ENCODE results near the gene LSM10. TPM values are rescaled to one million over a fixed set of nuclear protein-coding genes. Genes with fewer than 3 reads are reported as not detected.
A peak's percentile ranks its signal among the peaks of the same experiment; 100 is the strongest.

Gene LSM10
- total RNA-seq, 2 experiments from 2014 or later: 44.7 to 47.5 TPM

- peaks cover under 1% of the 10 kb centered on the region for H3K27me3 Mint-ChIP-seq (ENCODE audit: low read depth)
- ATAC-seq: no peak
- H3K27ac Mint-ChIP-seq: no peak overlapping the region
- DNase-seq: no peak
- no peak overlapping the region for H3K4me3 Mint-ChIP-seq
- peaks cover 9% of the 10 kb centered on the region for H3K4me1 Mint-ChIP-seq (ENCODE audit: low read depth)
- CTCF ChIA-PET: interaction anchor here (1.1 to 2.6 kb wide), 2 partner anchors 58 to 83 kb away, joined by 3 to 21 read pairs; no protein-coding TSS in a partner anchor
- H3K9me3 Mint-ChIP-seq (ENCODE audit: insufficient read depth): no peaks in the 10 kb centered on the region
- POLR2A ChIA-PET: no interaction called here
- no peaks in the 10 kb centered on the region for H3K36me3 Mint-ChIP-seq (ENCODE audit: low read depth)
Observed at GRCh38 chr1:36425791-36426190, 28.1 kb upstream of the LSM10 start.

GRCh38 chr1:36421649-36422048 lies 23.9 kb upstream of the LSM10 start:
- H3K4me1 Mint-ChIP-seq (ENCODE audit: low read depth): peaks cover 16% of the 10 kb centered on the region
- H3K27me3 Mint-ChIP-seq (ENCODE audit: low read depth): no peaks in the 10 kb centered on the region
- ChIA-PET CTCF (interaction anchor here (0.7 to 2.6 kb wide), 12 partner anchors 9 to 322 kb away, joined by 3 to 28 read pairs (median 4); partner anchors contain the start of genes LSM10 and SH3D21), POLR2A (interaction anchor here (0.6 kb wide), 1 partner anchor 68 kb away, joined by 3 read pairs; no protein-coding TSS in a partner anchor)
- H3K36me3 Mint-ChIP-seq (ENCODE audit: low read depth): no peaks in the 10 kb centered on the region
- H3K27ac Mint-ChIP-seq: peak overlapping the region; percentile 82
- ATAC-seq: no peak
- H3K9me3 Mint-ChIP-seq (ENCODE audit: insufficient read depth): no peaks in the 10 kb centered on the region
- no peak for DNase-seq
- no peak overlapping the region for H3K4me3 Mint-ChIP-seq

GRCh38 chr1:36420836-36421317 lies 23.2 kb upstream of the LSM10 start:
- Mint-ChIP-seq H3K9me3 (ENCODE audit: insufficient read depth) (no peaks in the 10 kb centered on the region), H3K36me3 (ENCODE audit: low read depth) (no peaks in the 10 kb centered on the region), H3K4me3 (peak overlapping the region; percentile 53), H3K27me3 (ENCODE audit: low read depth) (no peaks in the 10 kb centered on the region), H3K4me1 (ENCODE audit: low read depth) (peaks cover 16% of the 10 kb centered on the region), H3K27ac (peak overlapping the region; percentile 82)
- ATAC-seq (peak; percentile 98), DNase-seq (peak; percentile 94)
- POLR2A ChIA-PET: no interaction called here
- CTCF ChIA-PET: interaction anchor here (0.7 to 4.0 kb wide), 17 partner anchors 8 to 271 kb away, joined by 3 to 40 read pairs (median 9); partner anchors contain the start of genes LSM10, SH3D21 and TRAPPC3

- H3K27ac Mint-ChIP-seq: peak overlapping the region; percentile 82
- POLR2A ChIA-PET: interaction anchor here (1.1 kb wide), 1 partner anchor 97 kb away, joined by 3 read pairs; the partner anchor contains the start of gene EVA1B
- no peaks in the 10 kb centered on the region for H3K9me3 Mint-ChIP-seq (ENCODE audit: insufficient read depth)
- H3K4me1 Mint-ChIP-seq (ENCODE audit: low read depth): peaks cover 16% of the 10 kb centered on the region
- CTCF ChIA-PET: interaction anchor here (0.6 to 4.0 kb wide), 20 partner anchors 9 to 271 kb away, joined by 3 to 40 read pairs (median 6); partner anchors contain the start of genes SH3D21, STK40 and TRAPPC3
- H3K36me3 Mint-ChIP-seq (ENCODE audit: low read depth): no peaks in the 10 kb centered on the region
- peak; percentile 11 for ATAC-seq
- peak overlapping the region; percentile 53 for H3K4me3 Mint-ChIP-seq
- DNase-seq: no peak
- no peaks in the 10 kb centered on the region for H3K27me3 Mint-ChIP-seq (ENCODE audit: low read depth)
Observed at GRCh38 chr1:36420409-36420808, 22.7 kb upstream of the LSM10 start.

GRCh38 chr1:36419569-36419968 lies 21.9 kb upstream of the LSM10 start:
- Mint-ChIP-seq H3K4me1 (ENCODE audit: low read depth) (peaks cover 16% of the 10 kb centered on the region), H3K27me3 (ENCODE audit: low read depth) (no peaks in the 10 kb centered on the region), H3K4me3 (no peak overlapping the region), H3K27ac (no peak overlapping the region), H3K9me3 (ENCODE audit: insufficient read depth) (no peaks in the 10 kb centered on the region), H3K36me3 (ENCODE audit: low read depth) (no peaks in the 10 kb centered on the region)
- POLR2A ChIA-PET: interaction anchor here (0.7 to 1.1 kb wide), 2 partner anchors 32 to 96 kb away, joined by 3 read pairs; partner anchors contain the start of gene EVA1B
- no peak for ATAC-seq
- CTCF ChIA-PET: interaction anchor here (0.9 to 4.0 kb wide), 15 partner anchors 8 to 270 kb away, joined by 3 to 40 read pairs (median 6); partner anchors contain the start of genes SH3D21, STK40 and TRAPPC3
- DNase-seq: no peak

- ATAC-seq: no peak
- Mint-ChIP-seq H3K27ac (no peak overlapping the region), H3K9me3 (ENCODE audit: insufficient read depth) (no peaks in the 10 kb centered on the region), H3K4me3 (no peak overlapping the region), H3K4me1 (ENCODE audit: low read depth) (peaks cover 16% of the 10 kb centered on the region), H3K36me3 (ENCODE audit: low read depth) (no peaks in the 10 kb centered on the region), H3K27me3 (ENCODE audit: low read depth) (no peaks in the 10 kb centered on the region)
- DNase-seq: no peak
- POLR2A ChIA-PET: no interaction called here
- CTCF ChIA-PET: interaction anchor here (1.3 to 4.0 kb wide), 10 partner anchors 20 to 270 kb away, joined by 3 to 40 read pairs (median 12); partner anchors contain the start of genes SH3D21, STK40 and TRAPPC3
Observed at GRCh38 chr1:36419140-36419539, 21.4 kb upstream of the LSM10 start.

- Mint-ChIP-seq H3K36me3 (ENCODE audit: low read depth) (no peaks in the 10 kb centered on the region), H3K9me3 (ENCODE audit: insufficient read depth) (no peaks in the 10 kb centered on the region), H3K27me3 (ENCODE audit: low read depth) (no peaks in the 10 kb centered on the region), H3K27ac (no peak overlapping the region), H3K4me3 (no peak overlapping the region), H3K4me1 (ENCODE audit: low read depth) (peaks cover 22% of the 10 kb centered on the region)
- CTCF ChIA-PET: interaction anchor here (1.0 to 4.0 kb wide), 4 partner anchors 49 to 118 kb away, joined by 3 to 40 read pairs (median 10); no protein-coding TSS in a partner anchor
- DNase-seq: no peak
- POLR2A ChIA-PET: no interaction called here
- no peak for ATAC-seq
Observed at GRCh38 chr1:36417931-36418330, 20.2 kb upstream of the LSM10 start.

GRCh38 chr1:36415661-36416326 lies 18.1 kb upstream of the LSM10 start:
- DNase-seq (no peak), ATAC-seq (no peak)
- H3K4me1 Mint-ChIP-seq (ENCODE audit: low read depth): peaks cover 31% of the 10 kb centered on the region
- peaks cover 3% of the 10 kb centered on the region for H3K36me3 Mint-ChIP-seq (ENCODE audit: low read depth)
- no peaks in the 10 kb centered on the region for H3K9me3 Mint-ChIP-seq (ENCODE audit: insufficient read depth)
- POLR2A ChIA-PET: interaction anchor here (0.6 kb wide), 1 partner anchor 126 kb away, joined by 4 read pairs; no protein-coding TSS in a partner anchor
- CTCF ChIA-PET: interaction anchor here (0.8 to 4.2 kb wide), 3 partner anchors 50 to 73 kb away, joined by 3 to 27 read pairs (median 3); no protein-coding TSS in a partner anchor
- no peaks in the 10 kb centered on the region for H3K27me3 Mint-ChIP-seq (ENCODE audit: low read depth)
- H3K27ac Mint-ChIP-seq: no peak overlapping the region
- no peak overlapping the region for H3K4me3 Mint-ChIP-seq

GRCh38 chr1:36414384-36414783 lies 16.7 kb upstream of the LSM10 start:
- no peak overlapping the region for H3K4me3 Mint-ChIP-seq
- peaks cover 23% of the 10 kb centered on the region for H3K4me1 Mint-ChIP-seq (ENCODE audit: low read depth)
- H3K36me3 Mint-ChIP-seq (ENCODE audit: low read depth): peaks cover 3% of the 10 kb centered on the region
- ATAC-seq (no peak), DNase-seq (no peak)
- H3K9me3 Mint-ChIP-seq (ENCODE audit: insufficient read depth): no peaks in the 10 kb centered on the region
- no peaks in the 10 kb centered on the region for H3K27me3 Mint-ChIP-seq (ENCODE audit: low read depth)
- POLR2A ChIA-PET: no interaction called here
- H3K27ac Mint-ChIP-seq: no peak overlapping the region
- CTCF ChIA-PET: interaction anchor here (0.8 to 4.2 kb wide), 4 partner anchors 28 to 72 kb away, joined by 3 to 27 read pairs (median 4); no protein-coding TSS in a partner anchor

GRCh38 chr1:36411674-36412648 lies 14.3 kb upstream of the LSM10 start:
- H3K4me3 Mint-ChIP-seq: peak overlapping the region; percentile 25
- ChIA-PET CTCF (interaction anchor here (0.6 to 4.2 kb wide), 21 partner anchors 8 to 262 kb away, joined by 3 to 27 read pairs (median 4); partner anchors contain the start of genes LSM10, STK40 and TRAPPC3), POLR2A (interaction anchor here (0.7 to 1.9 kb wide), 6 partner anchors 23 to 252 kb away, joined by 3 to 6 read pairs (median 4); partner anchors contain the start of gene STK40)
- peaks cover 3% of the 10 kb centered on the region for H3K36me3 Mint-ChIP-seq (ENCODE audit: low read depth)
- H3K27ac Mint-ChIP-seq: peak overlapping the region; percentile 86
- ATAC-seq: peak; percentile 94
- DNase-seq: peak; percentile 75
- peaks cover 2% of the 10 kb centered on the region for H3K27me3 Mint-ChIP-seq (ENCODE audit: low read depth)
- no peaks in the 10 kb centered on the region for H3K9me3 Mint-ChIP-seq (ENCODE audit: insufficient read depth)
- H3K4me1 Mint-ChIP-seq (ENCODE audit: low read depth): peaks cover 23% of the 10 kb centered on the region

- POLR2A ChIA-PET: no interaction called here
- Mint-ChIP-seq H3K27me3 (ENCODE audit: low read depth) (peaks cover 7% of the 10 kb centered on the region), H3K9me3 (ENCODE audit: insufficient read depth) (no peaks in the 10 kb centered on the region), H3K4me3 (no peak overlapping the region), H3K27ac (no peak overlapping the region), H3K4me1 (ENCODE audit: low read depth) (peaks cover 25% of the 10 kb centered on the region), H3K36me3 (ENCODE audit: low read depth) (peaks cover 3% of the 10 kb centered on the region)
- ATAC-seq (no peak), DNase-seq (no peak)
- CTCF ChIA-PET: interaction anchor here (0.9 kb wide), 1 partner anchor 19 kb away, joined by 3 read pairs; no protein-coding TSS in a partner anchor
Observed at GRCh38 chr1:36408479-36408878, 10.8 kb upstream of the LSM10 start.
